Left renal cortex interstitium (tissue), 4 donors: ENCODE data around the gene MAP3K12. TPM values are rescaled to one million over a fixed set of nuclear protein-coding genes. Genes with fewer than 3 reads are reported as not detected.

Source experiments
- DNase-seq, 4 donors: peaks; one replicate each; pipeline ENCODE4 v3.0.0-alpha.2; 2013; ENCODE audit warnings: low read depth in 4 of 4, low spot score in 2 of 4, missing footprints in 1 of 4
- polyA plus RNA-seq, 4 donors: library from polyadenylated mRNA; unstranded; fragments of 120-200 nt; gene quantifications; one replicate each; pipeline ENCODE4 v1.2.1, GENCODE V29; 2013; ENCODE audit not compliant: insufficient read length in 4 of 4

Gene MAP3K12
- polyA plus RNA-seq, 4 donors: 17.6 to 37.8 (median 28.6) TPM

DNA sequence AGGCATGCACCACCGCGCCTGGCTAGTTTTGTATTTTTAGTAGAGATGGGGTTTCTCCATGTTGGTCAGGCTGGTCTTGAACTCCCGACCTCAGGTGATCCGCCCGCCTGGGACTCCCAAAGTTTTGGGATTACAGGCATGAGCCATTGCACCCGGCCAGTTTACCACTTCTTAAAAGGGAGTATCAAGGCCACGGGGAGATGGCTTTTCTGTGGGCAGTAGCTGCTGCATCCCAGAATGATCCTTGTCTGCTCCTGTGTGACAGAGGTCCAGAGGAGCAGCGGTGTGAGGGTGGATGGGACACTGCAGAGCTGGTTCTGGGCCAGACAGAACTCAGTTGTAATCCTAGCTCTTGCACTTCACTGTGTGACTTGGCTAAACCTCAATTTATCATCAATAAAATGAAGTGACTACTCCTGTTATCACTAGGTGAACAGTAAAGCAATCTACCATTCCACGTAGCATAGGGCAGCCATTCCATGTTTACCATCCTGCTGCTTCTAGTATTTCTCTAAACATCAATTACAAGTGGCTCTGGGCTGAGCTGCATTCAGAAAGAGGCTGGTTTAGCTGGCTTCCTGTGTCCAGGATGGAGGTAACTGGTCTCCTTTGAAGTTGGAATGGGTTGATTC, 11.0 kb upstream of the MAP3K12 start:
- DNase-seq: no peak

DNA sequence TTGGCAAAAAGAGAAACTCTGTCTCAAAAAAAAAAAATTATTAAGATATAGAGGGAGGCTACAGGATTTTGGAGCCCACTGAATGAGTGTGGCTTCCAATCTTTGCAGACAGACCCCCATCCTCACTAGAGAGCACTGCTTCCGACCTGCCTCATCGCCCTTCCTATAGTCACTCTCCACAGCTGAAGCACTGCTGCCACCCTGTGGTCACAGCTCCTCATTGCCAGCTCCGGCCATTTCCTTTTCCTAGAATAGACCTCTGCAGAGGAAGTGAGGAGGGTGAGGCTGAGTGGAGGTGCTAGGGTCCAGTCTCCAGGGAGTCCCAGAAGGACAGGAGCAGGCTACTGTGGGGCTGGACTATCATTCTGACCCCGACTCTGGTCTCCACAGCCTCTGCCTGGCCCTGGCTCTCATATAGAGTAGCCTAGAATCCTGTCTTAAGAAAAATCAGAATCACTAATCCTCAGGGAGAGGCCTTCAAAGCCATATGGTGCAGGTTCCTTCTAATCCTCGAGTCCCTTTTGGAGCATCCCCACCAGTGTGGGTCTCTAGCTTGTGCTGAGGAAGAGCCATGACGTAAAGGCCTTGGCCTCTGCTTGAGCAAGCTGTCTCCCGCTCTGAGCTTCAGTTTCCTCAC, 9.4 kb upstream of the MAP3K12 start:
- peak in 2 of 4 donors; percentile 78 to 79 for DNase-seq

DNA sequence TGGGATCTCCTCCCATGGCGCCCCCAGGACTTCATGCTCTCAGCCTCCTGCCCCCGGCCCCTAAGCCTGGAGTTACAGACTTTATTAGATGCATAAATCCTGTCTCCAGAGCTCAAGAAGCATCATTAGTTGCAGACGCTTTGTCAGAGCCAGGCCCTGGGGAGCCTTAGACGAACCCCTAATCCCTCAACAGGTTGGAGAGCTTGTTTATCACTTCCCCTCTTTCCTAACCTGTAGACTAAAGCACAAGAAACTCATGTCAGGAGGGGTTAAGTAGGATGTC, 8.3 kb upstream of the MAP3K12 start:
- no peak for DNase-seq

DNA sequence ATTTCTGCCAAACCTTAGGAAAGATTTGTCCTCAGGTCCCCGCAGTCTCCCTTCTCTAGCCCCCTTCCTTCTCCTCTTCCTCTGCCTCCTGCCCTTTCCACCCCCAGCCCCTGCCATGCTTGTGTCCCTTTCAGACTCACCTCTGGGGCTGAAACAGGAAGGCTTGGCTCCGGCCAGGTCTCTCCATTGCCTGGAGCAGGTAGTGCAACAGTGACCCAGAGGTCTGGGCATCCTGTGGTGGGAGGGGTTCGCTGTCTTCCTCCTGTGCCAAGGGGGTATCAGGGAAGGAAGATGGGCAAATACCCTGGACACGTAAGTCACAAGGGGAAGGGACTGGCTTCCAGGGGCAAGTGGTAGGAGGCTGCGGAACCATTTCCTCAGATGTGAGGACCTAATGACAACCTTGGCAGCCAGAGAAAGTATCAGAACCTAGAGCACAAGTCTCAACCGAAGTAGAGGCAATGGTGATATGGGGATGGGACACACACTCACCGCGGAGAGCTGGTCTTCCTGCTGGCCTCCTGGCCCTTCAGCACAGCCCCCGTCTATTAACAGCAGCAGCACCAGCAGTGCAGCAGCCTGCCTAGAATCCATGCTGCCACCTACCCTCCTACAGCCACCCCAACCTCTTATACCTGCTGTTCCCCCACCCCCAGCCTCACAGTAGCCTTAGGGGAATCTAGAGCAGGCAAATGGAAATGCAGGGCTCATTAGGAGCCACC, 7.8 kb upstream of the MAP3K12 start, which contains the start of gene NPFF:
Gene NPFF (minus strand): TSS at position 604 of the 722 bp plus-strand sequence. CDS start 10 bp downstream, at position 594.
- DNase-seq: no peak

DNA sequence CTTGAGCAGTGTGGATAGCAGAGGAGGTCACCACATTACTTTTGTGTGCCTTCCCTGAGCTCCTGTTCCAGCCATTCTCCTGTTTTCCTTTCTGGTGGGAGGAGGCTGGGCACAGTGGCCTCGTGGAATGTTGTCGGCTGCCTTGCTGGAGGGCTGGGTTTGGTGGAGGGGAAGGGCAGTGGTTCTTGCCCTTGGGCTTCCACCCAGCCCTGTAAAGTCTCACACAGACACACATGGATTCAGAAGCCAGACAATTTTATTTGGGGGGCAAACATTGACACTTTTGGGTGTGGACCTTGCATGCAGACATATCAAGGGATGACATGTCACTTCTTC, 7.2 kb upstream of the MAP3K12 start:
- DNase-seq: no peak

DNA sequence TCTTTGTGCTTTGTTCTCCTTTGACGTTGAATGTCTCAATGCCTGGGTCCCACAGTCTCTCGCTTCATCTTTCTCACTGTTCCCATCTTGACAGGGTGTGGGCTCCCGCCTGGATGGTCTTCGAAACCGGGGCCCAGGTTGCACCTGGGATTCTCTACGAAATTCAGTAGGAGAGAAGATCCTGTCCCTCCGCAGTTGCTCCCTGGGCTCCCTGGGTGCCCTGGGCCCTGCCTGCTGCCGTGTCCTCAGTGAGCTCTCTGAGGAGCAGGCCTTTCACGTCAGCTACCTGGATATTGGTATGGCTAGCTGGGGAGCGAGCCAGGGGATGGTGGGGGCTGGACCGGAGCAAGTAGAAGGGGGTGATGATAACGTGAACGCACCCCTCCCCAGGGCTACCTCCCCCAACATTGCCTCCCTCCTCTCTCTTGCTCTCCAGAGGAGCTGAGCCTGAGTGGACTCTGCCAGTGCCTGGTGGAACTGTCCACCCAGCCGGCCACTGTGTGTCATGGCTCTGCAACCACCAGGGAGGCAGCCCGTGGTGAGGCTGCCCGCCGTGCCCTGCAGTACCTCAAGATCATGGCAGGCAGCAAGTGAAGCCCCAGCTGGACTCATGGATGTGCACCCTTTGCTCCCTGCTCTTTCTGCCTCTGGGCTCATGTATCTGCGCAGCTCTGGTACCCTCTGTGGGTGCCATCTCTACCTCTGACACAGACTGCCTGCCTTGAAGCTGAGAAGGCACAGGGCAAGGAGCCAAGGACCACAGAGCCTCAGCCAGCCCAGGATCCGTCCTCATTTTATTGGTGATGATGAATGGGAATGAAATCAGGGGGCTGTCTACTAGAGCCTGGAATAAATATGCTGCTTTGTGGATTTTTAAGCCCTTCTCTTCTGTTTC, 6.5 kb upstream of the MAP3K12 start:
- DNase-seq: no peak

DNA sequence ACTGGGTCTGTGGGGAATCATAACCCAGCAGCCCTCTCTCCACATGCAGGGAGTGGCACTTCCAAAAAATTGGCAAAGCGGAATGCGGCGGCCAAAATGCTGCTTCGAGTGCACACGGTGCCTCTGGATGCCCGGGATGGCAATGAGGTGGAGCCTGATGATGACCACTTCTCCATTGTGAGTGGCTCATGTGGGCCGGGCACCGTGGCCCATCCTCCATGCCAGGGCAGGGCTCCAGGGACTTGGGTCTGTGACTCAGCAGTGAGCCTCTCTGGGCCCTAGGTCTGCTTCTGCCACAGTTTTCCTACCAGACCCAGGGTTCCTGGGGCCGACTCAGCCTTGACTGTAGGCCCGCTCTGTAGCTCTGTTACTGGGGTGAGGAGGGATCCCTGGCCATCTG, 5.8 kb upstream of the MAP3K12 start:
- DNase-seq: no peak

DNA sequence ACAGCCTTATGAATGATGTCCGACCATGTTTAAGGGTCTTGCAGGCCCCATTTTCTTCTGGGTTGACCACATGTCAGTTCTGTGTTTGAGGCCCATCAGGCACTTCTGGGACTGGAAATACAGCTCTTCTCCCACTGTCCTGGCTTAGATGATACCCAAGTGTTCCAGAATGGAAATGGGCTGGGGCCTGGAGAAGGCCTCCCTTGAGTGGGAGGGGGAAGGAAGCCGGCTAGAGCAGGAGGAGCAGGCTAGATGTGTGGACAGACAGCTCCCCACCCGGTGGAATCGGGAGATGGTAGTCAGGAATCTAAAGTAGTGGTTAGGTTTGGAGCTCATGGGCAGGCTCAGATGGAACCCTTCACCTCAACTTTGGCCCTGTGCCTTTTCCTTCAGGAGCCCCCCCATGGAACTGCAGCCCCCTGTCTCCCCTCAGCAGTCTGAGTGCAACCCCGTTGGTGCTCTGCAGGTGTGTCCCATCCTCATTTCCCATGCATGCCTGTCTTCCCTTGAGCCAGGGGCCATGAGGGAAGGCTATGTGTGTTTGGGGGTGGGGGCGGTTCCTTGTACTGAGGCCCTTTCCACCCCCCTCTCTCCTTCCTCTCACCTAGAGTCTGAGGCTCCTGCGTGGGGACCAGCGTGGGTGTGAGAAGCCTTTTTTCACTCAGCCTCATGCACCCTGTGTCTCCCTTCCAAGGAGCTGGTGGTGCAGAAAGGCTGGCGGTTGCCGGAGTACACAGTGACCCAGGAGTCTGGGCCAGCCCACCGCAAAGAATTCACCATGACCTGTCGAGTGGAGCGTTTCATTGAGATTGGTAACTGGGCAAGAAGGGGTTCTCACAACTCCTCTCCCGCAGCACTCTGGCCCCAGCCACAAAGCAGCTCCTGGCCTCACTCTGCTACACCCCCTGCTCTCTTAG, 5.0 kb upstream of the MAP3K12 start:
- DNase-seq: no peak

DNA sequence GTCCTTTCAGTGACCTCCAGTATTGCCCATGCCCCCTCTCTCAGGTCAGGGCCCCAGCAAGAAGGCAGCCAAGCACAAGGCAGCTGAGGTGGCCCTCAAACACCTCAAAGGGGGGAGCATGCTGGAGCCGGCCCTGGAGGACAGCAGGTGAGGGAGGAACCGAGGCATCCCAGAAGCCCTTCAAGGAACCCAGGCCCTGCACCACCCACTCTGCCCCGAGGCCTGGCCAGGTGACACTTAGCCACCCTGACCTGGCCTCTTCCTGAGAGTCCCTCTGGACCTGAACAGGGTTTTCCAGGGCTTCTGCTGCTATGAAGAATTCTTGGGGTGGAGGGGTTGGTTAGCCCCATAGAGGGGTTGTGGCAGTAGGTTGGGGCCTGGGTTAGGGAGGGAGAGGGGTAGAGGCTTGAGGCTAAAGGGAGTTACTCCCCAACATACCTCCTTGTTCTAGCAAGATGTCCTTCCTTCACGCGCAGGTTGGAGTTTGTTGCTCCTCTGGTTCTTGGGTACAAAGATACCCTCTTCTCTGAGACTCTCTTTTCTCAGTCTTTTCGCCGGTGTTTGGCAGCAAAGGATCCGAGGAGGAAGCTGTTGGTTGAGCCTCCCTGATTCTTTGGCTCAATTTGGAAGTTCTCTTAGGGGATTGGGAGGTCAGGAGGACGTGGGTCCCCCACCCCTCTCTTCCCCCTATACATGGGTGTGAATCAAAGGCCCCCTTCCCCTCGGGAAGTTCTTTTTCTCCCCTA, 3.9 kb upstream of the MAP3K12 start:
- DNase-seq: no peak

DNA sequence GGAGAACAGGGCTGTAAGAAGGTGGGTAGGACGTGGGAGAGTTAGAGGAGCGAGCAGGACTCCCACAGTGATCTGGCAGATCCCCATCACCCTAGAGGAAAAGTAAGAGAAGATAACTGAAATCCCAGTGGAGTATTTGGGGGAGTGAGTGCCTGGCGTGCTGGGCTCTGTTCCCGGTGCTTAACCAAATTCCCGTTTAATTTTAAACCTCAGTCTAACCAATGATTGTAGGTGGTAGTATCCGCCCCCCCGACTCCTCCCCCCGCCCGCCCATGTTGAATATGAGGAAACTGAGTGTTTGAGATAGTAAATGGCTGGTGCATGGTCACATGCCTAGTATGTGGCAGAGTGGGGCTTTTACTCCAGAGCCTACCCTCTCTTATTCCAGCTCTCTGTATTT, 3.1 kb upstream of the MAP3K12 start:
- no peak for DNase-seq

DNA sequence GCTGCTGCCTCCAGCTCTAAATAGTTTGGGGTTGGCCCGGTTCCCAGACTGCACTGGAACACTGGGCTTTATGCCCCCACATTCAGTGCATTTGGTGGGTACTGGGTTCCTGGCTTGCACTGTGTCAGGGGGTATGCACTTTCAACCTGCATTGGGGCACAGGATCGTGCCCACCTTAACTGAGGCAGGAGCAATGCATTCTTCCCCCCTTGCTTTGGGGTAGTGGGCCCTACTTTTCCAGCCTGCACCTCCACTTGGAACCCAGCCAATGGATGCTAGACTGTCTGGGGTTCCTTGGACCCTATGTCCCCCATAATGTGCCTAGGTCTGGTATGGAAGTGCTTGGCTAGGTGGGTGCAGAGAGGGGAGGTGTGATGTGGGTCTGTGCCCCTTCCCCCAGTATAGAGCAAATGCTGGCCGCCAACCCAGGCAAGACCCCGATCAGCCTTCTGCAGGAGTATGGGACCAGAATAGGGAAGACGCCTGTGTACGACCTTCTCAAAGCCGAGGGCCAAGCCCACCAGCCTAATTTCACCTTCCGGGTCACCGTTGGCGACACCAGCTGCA, 2.4 kb upstream of the MAP3K12 start:
- DNase-seq: no peak

DNA sequence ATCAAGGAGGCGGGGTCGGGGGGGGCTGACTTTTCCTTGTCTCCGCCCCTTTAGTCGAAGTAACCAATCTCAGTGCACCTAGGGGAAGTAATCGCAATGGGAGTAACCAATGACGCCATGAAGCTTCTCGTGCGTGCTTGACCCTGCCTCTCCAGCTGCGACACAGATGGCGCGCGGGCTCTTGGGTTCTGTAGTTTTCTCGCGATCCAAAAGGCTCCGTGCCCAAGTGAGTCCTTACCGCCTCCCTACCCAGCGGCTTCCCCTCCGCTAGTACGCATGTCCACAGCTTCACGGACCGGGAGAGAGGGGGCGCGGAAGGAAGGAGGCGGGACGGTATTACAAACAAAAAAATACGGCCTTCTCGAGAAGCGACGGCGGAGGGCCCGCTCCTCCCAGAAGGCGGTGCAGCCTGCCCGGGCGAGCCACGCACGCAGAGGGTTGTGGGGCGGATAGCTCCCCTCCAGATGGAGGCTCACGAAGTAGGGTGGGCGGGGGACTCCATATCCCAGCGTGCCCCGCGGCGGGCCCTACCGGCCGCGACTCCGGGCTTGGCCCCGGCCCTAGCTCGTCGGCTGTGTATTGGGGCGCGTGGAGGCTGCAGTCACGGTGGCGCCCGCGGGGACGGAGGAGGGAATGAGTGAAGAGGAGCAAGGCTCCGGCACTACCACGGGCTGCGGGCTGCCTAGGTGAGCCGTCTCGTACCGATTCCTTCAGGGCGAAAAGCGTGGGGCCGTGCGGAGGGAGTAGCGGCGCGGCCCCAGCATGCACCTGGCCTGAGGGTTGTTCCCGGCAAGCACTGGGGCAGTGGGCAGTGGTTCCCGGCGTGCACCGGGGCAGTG, 1.7 kb upstream of the MAP3K12 start, which contains the start of gene TARBP2:
Gene TARBP2 (plus strand): TSS at position 508 of the 839 bp plus-strand sequence. CDS start 126 bp downstream, at position 634.
- DNase-seq: peak; percentile 97 to 99 (median 98)

DNA sequence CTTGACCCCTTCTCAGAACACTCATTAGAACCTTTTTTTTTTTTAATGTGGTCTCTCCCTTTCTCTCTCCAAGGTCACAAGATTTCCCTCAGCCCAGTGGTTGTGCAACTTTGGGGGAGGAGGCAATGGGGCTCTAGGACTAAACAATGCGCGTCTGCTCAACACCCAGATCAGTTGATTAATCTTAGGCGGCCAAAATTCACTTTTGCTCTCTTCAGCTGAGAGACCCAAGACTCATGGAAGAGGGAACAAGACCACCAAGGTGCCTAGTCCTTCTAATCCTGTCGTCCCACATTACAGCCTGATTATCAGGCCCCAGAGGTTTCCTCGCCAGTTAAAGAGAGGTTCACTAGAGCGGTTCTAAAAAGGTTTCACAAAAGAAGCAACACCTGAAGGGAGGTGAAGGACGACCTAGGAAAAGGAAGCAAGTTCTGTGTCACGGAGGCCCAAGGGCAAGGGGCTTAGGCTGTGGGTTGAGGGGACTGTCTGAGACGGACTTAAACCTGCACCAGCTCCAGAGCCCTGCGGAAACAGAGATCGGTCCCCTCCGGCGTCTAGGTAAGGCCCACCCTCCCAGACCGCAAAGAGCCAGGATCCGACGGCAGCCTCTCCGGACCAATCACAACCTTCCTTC, 1.0 kb upstream of the MAP3K12 start:
- DNase-seq: no peak

DNA sequence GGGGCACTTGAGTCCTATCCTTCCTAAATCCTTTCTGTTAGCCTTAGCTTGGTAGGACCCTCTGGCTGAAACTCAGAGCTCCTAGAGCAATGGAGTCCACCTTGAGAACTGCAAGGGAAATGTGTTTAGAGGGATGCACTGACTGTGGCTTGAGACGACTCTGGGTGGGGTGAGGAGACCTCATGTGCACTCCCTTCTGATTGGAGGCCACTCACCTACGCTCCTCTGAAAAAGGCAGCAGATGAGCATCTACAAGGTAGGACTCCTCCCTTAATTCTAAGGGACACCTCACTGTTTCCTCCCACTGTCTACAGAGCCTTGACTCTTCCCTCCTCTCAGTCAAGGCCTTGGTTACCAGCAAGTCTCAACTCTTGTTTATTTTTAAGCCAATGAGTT, 1.0 kb downstream of the MAP3K12 start:
- no peak for DNase-seq

DNA sequence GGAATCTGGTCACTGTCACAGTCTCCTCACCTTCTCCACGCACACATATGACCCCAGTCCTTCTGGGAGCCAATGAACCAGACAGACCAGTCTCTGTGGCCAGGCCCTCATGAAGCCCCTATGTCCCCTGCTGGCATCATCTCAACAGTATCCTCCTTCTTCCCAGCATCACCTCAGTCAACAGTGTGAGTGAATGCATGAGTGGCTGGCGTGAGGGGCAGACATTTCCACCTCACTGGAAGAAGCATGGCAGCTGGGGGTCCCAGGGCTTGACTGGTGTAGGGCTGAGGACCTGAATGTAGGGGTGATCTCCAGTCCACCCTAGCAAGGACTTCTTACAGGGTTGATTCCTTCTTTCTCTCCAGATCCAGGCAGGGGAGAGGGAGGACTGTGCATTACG, 1.8 kb downstream of the MAP3K12 start:
- DNase-seq: no peak

DNA sequence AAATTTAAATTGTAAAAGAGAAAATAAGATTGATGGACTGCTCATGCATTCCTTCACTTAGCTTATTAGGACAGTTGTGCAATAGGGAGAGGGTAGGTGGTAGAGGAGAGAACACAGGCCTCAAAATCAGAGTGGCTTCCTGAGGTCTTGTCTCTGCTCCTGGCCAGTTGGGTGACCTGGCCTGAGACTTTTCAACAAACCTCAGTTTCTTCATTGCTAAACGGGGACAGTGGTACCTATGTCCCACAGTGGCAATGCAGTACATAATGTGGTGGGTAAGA, 2.6 kb downstream of the MAP3K12 start:
- DNase-seq: no peak

DNA sequence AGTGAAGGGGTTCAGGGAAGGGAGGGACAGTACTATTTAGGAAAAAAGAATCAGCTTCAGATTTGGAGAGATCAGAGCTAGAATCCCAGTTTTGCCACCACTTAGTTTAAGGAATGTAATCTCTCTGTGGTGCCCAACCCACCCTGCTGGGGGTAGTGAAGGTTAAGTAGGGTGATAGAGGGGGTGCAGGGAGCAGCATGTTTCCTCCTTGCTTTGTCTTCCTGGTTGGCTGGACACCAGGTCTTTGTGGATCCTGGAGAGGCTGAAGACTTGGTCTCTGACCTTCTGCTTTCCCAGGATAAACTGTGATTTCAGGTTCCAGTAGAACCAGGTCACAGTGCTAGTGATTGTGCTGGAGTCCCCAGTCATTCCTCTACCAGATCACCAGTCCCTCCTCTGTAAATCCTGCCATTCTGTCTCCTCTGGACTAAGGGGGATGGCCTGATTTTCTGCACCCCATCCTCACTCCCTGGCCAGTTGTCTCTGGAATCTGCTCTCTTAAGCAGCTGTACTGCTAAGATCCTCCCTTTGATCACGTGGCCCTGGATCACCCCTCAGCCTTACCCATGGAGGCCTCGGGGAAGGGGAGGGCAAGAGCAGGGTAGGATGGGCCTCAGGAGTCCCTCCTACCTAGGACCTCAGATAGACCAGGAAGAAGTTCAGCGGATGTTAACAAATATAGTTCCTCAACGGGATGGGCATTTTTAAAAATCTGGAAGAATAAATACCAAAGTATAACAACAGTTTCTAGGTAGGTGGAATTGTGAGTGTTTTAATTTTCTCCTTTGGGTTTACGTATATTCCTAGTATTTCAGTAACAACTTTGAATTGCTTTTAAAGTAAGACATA, 3.1 kb downstream of the MAP3K12 start:
- DNase-seq: peak in 1 of 4 donors; percentile 46
